GM23338 (cell line): Measurements from ENCODE around the gene LPCAT3. TPM values are rescaled to one million over a fixed set of nuclear protein-coding genes. Genes with fewer than 3 reads are reported as not detected.
A peak's percentile ranks its signal among the peaks of the same experiment; 100 is the strongest.

Source experiments
- ATAC-seq: fragments of 200-7000 bp; cut with Tn5 transposase; 3 replicates; pipeline ENCODE4 v1.9.1; 2020
- DNase-seq: peaks from one replicate; pipeline ENCODE4 v3.0.0-alpha.2; 2015; ENCODE audit warnings: low spot score
- H2AFZ ChIP-seq: fragments of 200-600 bp; sonication (generic); 2 replicates; pipeline ENCODE4 v1.8.0; 2016; ENCODE audit warnings: antibody characterized with exemption, mild to moderate bottlenecking, moderate library complexity
- H3F3A ChIP-seq: fragments of 200-600 bp; sonication (generic); replicated peaks from 2 replicates; pipeline ENCODE4 v1.8.0; 2017; ENCODE audit warnings: antibody characterized with exemption, mixed run types, low read depth
- H3K27ac ChIP-seq: fragments of 200-600 bp; sonication (generic); 2 replicates; pipeline ENCODE4 v1.6.1; 2016; ENCODE audit warnings: low read depth
- H3K27me3 ChIP-seq: fragments of 200-600 bp; sonication (generic); 2 replicates; pipeline ENCODE4 v1.8.0; 2016; ENCODE audit warnings: mild to moderate bottlenecking, mixed run types, moderate library complexity; ENCODE audit not compliant: insufficient read depth
- H3K36me3 ChIP-seq: fragments of 200-600 bp; sonication (generic); 2 replicates; pipeline ENCODE4 v1.8.0; 2016; ENCODE audit warnings: mild to moderate bottlenecking; ENCODE audit not compliant: insufficient read depth
- H3K4me1 ChIP-seq: fragments of 200-600 bp; sonication (generic); 2 replicates; pipeline ENCODE4 v1.8.0; 2016; ENCODE audit warnings: mild to moderate bottlenecking, moderate library complexity; ENCODE audit not compliant: insufficient read depth
- H3K4me2 ChIP-seq: fragments of 200-600 bp; sonication (generic); 2 replicates; pipeline ENCODE4 v1.7.1; 2017; ENCODE audit warnings: mixed run types
- H3K4me3 ChIP-seq: fragments of 200-600 bp; sonication (generic); 2 replicates; pipeline ENCODE4 v1.6.1; 2016; ENCODE audit warnings: mixed run types
- H3K79me2 ChIP-seq: fragments of 200-600 bp; sonication (generic); replicated peaks from 2 replicates; pipeline ENCODE4 v1.8.0; 2017; ENCODE audit warnings: mild to moderate bottlenecking; ENCODE audit not compliant: insufficient read depth
- H3K9me2 ChIP-seq: fragments of 200-600 bp; sonication (generic); 2 replicates; pipeline ENCODE4 v1.8.0; 2017; ENCODE audit not compliant: insufficient read depth
- H4K20me1 ChIP-seq: fragments of 200-600 bp; sonication (generic); replicated peaks from 2 replicates; pipeline ENCODE4 v1.8.0; 2017; ENCODE audit warnings: mild to moderate bottlenecking; ENCODE audit not compliant: insufficient read depth
- H3K27ac Mint-ChIP-seq: 2 replicates; pipeline ENCODE4 v1.8.0; 2020; ENCODE audit warnings: inconsistent platforms, mild to moderate bottlenecking, moderate library complexity, mixed read lengths
- H3K27me3 Mint-ChIP-seq: 3 replicates; pipeline ENCODE4 v1.8.0; 2022; ENCODE audit warnings: low read depth, mild to moderate bottlenecking, moderate library complexity, mixed read lengths, inconsistent platforms; ENCODE audit not compliant: insufficient read depth, poor library complexity
- H3K36me3 Mint-ChIP-seq: 3 replicates; pipeline ENCODE4 v1.8.0; 2021; ENCODE audit warnings: low read depth, mild to moderate bottlenecking, inconsistent platforms, moderate library complexity, mixed read lengths
- H3K4me1 Mint-ChIP-seq: 3 replicates; pipeline ENCODE4 v1.8.0; 2020; ENCODE audit warnings: mild to moderate bottlenecking, inconsistent platforms, mixed read lengths
- H3K4me3 Mint-ChIP-seq: 3 replicates; pipeline ENCODE4 v1.8.0; 2021; ENCODE audit warnings: moderate library complexity, mild to moderate bottlenecking, inconsistent platforms, mixed read lengths
- H3K9me3 Mint-ChIP-seq: 3 replicates; pipeline ENCODE4 v1.8.0; 2020; ENCODE audit warnings: moderate library complexity, mild to moderate bottlenecking, inconsistent platforms, mixed read lengths
- EZH2phosphoT487 ChIP-seq: fragments of 200-600 bp; sonication (generic); IDR thresholded peaks from one replicate; pipeline ENCODE4 v1.8.1; 2018; ENCODE audit warnings: antibody characterized with exemption; ENCODE audit not compliant: unreplicated experiment
- NANOG ChIP-seq: IDR thresholded peaks from 2 replicates; pipeline ENCODE4 v1.6.1; 2016; ENCODE audit warnings: antibody characterized with exemption, borderline replicate concordance
- POLR2AphosphoS5 ChIP-seq: IDR thresholded peaks from 2 replicates; pipeline ENCODE4 v1.6.1; 2016; ENCODE audit warnings: antibody characterized with exemption, low read depth
- STAT1 ChIP-seq: IDR thresholded peaks from one replicate; pipeline ENCODE4 v1.6.1; 2016; ENCODE audit warnings: antibody characterized with exemption; ENCODE audit not compliant: unreplicated experiment
- ZNF331 ChIP-seq: fragments of 250-450 bp; sonication (Bioruptor Pico); IDR thresholded peaks from 2 replicates; pipeline ENCODE4 v1.5.0; 2020; ENCODE audit warnings: low read depth, mild to moderate bottlenecking, moderate library complexity
- polyA plus RNA-seq: library from polyadenylated mRNA; unstranded; fragments of >200 nt; fragmentation: Nextera tagmentation; extraction: Ambion mirVana; gene quantifications from 2 replicates; pipeline ENCODE4 v1.2.1, GENCODE V29; 2016
- total RNA-seq: library from RNA; depleted of rRNA; stranded (reverse); fragments of >200 nt; shearing (Covaris generic); gene quantifications from 2 replicates; pipeline ENCODE4 v1.2.3, GENCODE V29; 2014
- TF ChIP-seq, protein P1 (sequence below): IDR thresholded peaks from one replicate; pipeline ENCODE4 v1.6.1; 2018; ENCODE audit warnings: antibody characterized with exemption; ENCODE audit not compliant: unreplicated experiment
- TF ChIP-seq, protein P2 (sequence below): IDR thresholded peaks from 2 replicates; pipeline ENCODE4 v1.6.1; 2016; ENCODE audit warnings: antibody characterized with exemption
- TF ChIP-seq, protein P3 (sequence below), 2 experiments: fragments of 200-600 bp in 1 of 2; sonication (generic) in 1 of 2; conservative IDR thresholded peaks; 2 replicates each; pipeline versions ENCODE4 v1.5.1 to v1.6.1; 2016 to 2017; ENCODE audit warnings: antibody characterized with exemption in 2 of 2, low read depth in 2 of 2, mild to moderate bottlenecking in 2 of 2, moderate library complexity in 1 of 2

The LPCAT3 gene
- total and polyA plus RNA-seq, 2 experiments from 2014 or later, result 21.4 to 51.5 TPM

DNA sequence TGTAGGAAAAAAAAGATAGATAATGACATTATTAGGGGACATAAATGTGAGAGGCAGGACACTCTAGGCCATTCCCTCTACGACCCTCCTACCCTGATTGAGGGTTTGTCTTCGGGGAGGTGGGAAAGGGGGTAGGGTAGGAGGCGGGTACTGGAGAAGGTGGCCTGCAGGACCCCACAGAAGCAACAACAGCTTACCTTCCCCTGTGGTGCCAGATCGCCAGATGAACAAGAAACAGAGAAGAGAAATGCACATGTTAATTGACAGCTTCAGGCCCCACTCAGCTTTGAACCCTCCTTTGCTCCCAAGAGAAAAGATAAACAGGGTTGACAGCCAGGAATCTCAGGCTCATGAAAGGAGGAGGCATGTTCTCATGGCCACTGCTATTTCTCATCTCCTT, 52.6 kb downstream of the LPCAT3 start:
- Mint-ChIP-seq H3K4me3 (no peak overlapping the region; the same call in 2 of the 3 replicates), H3K27me3 (peaks cover 25% of the 10 kb centered on the region), H3K36me3 (peaks cover 62% of the 10 kb centered on the region), H3K27ac (peak overlapping the region; percentile 93), H3K9me3 (no peaks in the 10 kb centered on the region; the same call in 2 of the 3 replicates), H3K4me1 (peaks cover 55% of the 10 kb centered on the region)
- H3F3A ChIP-seq, result peaks cover 65% of the 10 kb centered on the region
- H3K36me3 ChIP-seq, result peaks cover 31% of the 10 kb centered on the region
- H3K27me3 ChIP-seq, result no peaks in the 10 kb centered on the region
- no peak for ATAC-seq
- no peak for DNase-seq
- peaks cover 45% of the 10 kb centered on the region for H3K4me1 ChIP-seq
- no peak overlapping the region for H3K4me2 ChIP-seq
- no peaks in the 10 kb centered on the region for H3K9me2 ChIP-seq
- H2AFZ ChIP-seq, result no peak overlapping the region
- H3K79me2 ChIP-seq, result peaks cover 48% of the 10 kb centered on the region
- TF ChIP-seq, protein P1, sequence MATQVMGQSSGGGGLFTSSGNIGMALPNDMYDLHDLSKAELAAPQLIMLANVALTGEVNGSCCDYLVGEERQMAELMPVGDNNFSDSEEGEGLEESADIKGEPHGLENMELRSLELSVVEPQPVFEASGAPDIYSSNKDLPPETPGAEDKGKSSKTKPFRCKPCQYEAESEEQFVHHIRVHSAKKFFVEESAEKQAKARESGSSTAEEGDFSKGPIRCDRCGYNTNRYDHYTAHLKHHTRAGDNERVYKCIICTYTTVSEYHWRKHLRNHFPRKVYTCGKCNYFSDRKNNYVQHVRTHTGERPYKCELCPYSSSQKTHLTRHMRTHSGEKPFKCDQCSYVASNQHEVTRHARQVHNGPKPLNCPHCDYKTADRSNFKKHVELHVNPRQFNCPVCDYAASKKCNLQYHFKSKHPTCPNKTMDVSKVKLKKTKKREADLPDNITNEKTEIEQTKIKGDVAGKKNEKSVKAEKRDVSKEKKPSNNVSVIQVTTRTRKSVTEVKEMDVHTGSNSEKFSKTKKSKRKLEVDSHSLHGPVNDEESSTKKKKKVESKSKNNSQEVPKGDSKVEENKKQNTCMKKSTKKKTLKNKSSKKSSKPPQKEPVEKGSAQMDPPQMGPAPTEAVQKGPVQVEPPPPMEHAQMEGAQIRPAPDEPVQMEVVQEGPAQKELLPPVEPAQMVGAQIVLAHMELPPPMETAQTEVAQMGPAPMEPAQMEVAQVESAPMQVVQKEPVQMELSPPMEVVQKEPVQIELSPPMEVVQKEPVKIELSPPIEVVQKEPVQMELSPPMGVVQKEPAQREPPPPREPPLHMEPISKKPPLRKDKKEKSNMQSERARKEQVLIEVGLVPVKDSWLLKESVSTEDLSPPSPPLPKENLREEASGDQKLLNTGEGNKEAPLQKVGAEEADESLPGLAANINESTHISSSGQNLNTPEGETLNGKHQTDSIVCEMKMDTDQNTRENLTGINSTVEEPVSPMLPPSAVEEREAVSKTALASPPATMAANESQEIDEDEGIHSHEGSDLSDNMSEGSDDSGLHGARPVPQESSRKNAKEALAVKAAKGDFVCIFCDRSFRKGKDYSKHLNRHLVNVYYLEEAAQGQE, result no peak
- peak; percentile 35; the same call in 1 of the 2 replicates for TF ChIP-seq POLR2AphosphoS5
- peak overlapping the region; percentile 27; the same call in 1 of the 2 replicates for H3K27ac ChIP-seq
- H4K20me1 ChIP-seq, result peaks cover 7% of the 10 kb centered on the region; the same call in 1 of the 2 replicates
- no peak overlapping the region for H3K4me3 ChIP-seq

DNA sequence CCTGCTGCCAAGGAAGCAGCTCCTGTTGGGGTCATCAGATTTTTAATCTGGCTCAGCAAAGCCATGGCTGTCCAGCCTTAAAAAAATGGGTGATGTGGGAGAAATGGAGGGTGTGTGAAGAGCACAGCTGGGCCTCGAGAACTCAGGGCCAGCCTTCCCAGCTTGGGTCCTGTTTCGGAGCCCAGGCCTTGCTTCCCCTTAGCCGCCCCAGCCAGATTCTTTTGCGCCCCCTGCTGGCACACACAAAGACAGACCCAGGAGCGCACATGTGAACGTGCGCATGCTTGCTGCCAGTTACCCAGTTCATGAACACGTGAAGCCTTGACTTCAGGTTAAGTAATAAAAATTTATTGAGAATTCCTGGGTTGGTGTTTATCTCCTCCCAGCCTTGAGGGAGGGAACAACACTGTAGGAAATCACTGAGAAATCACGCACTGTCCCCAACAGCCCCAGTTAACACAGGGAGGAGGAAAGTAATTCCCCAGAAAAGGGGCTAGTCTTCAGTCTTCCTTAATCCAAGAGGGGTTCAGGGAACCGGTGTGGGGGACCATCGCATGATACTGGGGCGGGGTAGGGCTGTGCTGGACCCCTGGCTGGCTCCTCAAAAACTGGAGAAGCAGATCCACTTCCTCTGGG, 53.1 kb downstream of the LPCAT3 start:
- H3F3A ChIP-seq, result peaks cover 65% of the 10 kb centered on the region
- DNase-seq, result peak; percentile 96
- H3K27ac Mint-ChIP-seq, result peak overlapping the region; percentile 93
- peaks cover 48% of the 10 kb centered on the region for H3K79me2 ChIP-seq
- peaks cover 59% of the 10 kb centered on the region for H3K4me1 Mint-ChIP-seq
- H4K20me1 ChIP-seq, result peaks cover 7% of the 10 kb centered on the region; the same call in 1 of the 2 replicates
- H3K36me3 Mint-ChIP-seq, result peaks cover 61% of the 10 kb centered on the region
- peaks cover 49% of the 10 kb centered on the region for H3K4me1 ChIP-seq
- H3K27ac ChIP-seq, result peak overlapping the region; percentile 98
- peak overlapping the region; percentile 95; the same call in 1 of the 2 replicates for H3K4me3 ChIP-seq
- peak overlapping the region; percentile 86 for H3K4me3 Mint-ChIP-seq
- peak overlapping the region; percentile 98 for H3K4me2 ChIP-seq
- H3K27me3 Mint-ChIP-seq, result peaks cover 28% of the 10 kb centered on the region
- H3K9me3 Mint-ChIP-seq, result no peaks in the 10 kb centered on the region
- ATAC-seq, result peak; percentile 33
- no peak overlapping the region for H2AFZ ChIP-seq
- no peaks in the 10 kb centered on the region for H3K9me2 ChIP-seq
- peaks cover 31% of the 10 kb centered on the region for H3K36me3 ChIP-seq
- no peaks in the 10 kb centered on the region for H3K27me3 ChIP-seq
- TF ChIP-seq NANOG, result no peak
- TF ChIP-seq ZNF331, result no peak
- TF ChIP-seq, protein P1, result no peak
- TF ChIP-seq EZH2phosphoT487, result no peak
- TF ChIP-seq, protein P2, sequence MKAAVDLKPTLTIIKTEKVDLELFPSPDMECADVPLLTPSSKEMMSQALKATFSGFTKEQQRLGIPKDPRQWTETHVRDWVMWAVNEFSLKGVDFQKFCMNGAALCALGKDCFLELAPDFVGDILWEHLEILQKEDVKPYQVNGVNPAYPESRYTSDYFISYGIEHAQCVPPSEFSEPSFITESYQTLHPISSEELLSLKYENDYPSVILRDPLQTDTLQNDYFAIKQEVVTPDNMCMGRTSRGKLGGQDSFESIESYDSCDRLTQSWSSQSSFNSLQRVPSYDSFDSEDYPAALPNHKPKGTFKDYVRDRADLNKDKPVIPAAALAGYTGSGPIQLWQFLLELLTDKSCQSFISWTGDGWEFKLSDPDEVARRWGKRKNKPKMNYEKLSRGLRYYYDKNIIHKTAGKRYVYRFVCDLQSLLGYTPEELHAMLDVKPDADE, result no peak
- no peak for TF ChIP-seq STAT1
- TF ChIP-seq, protein P3, sequence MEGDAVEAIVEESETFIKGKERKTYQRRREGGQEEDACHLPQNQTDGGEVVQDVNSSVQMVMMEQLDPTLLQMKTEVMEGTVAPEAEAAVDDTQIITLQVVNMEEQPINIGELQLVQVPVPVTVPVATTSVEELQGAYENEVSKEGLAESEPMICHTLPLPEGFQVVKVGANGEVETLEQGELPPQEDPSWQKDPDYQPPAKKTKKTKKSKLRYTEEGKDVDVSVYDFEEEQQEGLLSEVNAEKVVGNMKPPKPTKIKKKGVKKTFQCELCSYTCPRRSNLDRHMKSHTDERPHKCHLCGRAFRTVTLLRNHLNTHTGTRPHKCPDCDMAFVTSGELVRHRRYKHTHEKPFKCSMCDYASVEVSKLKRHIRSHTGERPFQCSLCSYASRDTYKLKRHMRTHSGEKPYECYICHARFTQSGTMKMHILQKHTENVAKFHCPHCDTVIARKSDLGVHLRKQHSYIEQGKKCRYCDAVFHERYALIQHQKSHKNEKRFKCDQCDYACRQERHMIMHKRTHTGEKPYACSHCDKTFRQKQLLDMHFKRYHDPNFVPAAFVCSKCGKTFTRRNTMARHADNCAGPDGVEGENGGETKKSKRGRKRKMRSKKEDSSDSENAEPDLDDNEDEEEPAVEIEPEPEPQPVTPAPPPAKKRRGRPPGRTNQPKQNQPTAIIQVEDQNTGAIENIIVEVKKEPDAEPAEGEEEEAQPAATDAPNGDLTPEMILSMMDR (conservative IDR thresholded peaks at IDR 0.05; ENCODE audit: low read depth in 2 of 2), result peak; percentile 85 to 89
